Loucy (cell line): ENCODE results near the gene PALLD.

Experiments
- CTCF ChIP-seq: fragments of 200-600 bp; sonication (generic); conservative IDR thresholded peaks from 2 replicates; pipeline ENCODE4 v1.5.1; 2014; ENCODE audit warnings: mild to moderate bottlenecking, antibody characterized with exemption, low read length
- EZH2phosphoT487 ChIP-seq: fragments of 200-600 bp; IDR thresholded peaks from 2 replicates; pipeline ENCODE4 v1.6.1; 2018; ENCODE audit warnings: antibody characterized with exemption, mild to moderate bottlenecking, moderate library complexity, borderline replicate concordance

- TF ChIP-seq CTCF = no peak
- no peak for TF ChIP-seq EZH2phosphoT487
These were observed 279.5 kb downstream of the PALLD start for GRCh38 chr4:168776382-168776781.
